Measurements from ENCODE around the gene RTTN. TPM values are rescaled to one million over a fixed set of nuclear protein-coding genes. Genes with fewer than 3 reads are reported as not detected.

Gene RTTN
- total and polyA plus RNA-seq, 9 of the 15 experiments (the other 6 are each of a cell fraction or from before 2014, with no cell fraction given): 3.1 to 18.3 (median 10.6) TPM

DNA sequence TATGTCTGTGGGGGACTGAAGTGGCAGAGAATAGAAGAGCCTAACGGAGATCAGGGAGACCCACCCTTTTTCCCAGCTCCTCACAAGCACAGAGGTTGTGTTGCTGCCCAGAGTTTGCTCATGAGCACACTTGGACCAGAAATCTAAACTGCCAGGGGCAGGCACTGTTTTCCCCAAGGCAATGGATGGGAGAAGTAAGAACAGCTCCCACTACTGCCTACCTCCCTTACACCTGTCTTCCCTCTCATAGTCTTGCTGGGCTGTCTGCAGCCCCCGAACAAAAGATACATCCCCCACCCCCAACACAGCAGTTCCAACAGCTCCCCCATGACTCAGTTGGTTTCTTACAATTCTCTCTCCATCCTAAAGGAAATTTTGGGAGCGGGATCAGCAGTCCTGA is 209.7 kb downstream of the RTTN start:
- H3K9ac ChIP-seq (ENCODE audit: insufficient read depth in 1 of 2, low read depth in 2 of 2, low read length in 2 of 2): no peak overlapping the region
- H3K9me3 ChIP-seq (replicated peaks; ENCODE audit: control insufficient read depth, insufficient read depth, low read depth, low read length): no peaks in the 10 kb centered on the region
- H2AFZ ChIP-seq (ENCODE audit: low read depth, low read length): no peak overlapping the region
- BruUV-seq (replicated peaks): no TSS peak
- in situ Hi-C loops (cut with MboI) (no loop called here), intact Hi-C loops (cut with micrococcal nuclease) (no loop called here)
- H3K4me2 ChIP-seq (ENCODE audit: insufficient read depth, low read length): no peak overlapping the region
- ChIA-PET CTCF (ENCODE audit: low intra/inter-chr PET ratio) (no interaction called here), POLR2A (no interaction called here)
- H3K79me2 ChIP-seq (ENCODE audit: control insufficient read depth, insufficient read depth, low read length): no peaks in the 10 kb centered on the region
- no peaks in the 10 kb centered on the region for H3K4me1 ChIP-seq (replicated peaks in 1 of 2; ENCODE audit: control insufficient read depth in 2 of 2, insufficient read depth in 2 of 2, low read length in 2 of 2)
- no peaks in the 10 kb centered on the region for H3K27me3 ChIP-seq (ENCODE audit: control insufficient read depth in 2 of 2, insufficient read depth in 2 of 2, low read length in 2 of 2)
- H3K27ac ChIP-seq (ENCODE audit: extremely low read depth, low read depth, low read length): no peak overlapping the region
- ATAC-seq: no peak
- H4K20me1 ChIP-seq (replicated peaks; ENCODE audit: control insufficient read depth, insufficient read depth, low read length): no peaks in the 10 kb centered on the region
- 87% methylated on average over 3 of the region's 3 CpGs for WGBS (ENCODE audit: insufficient coverage, low coverage, missing lambda C conversion rate)
- no peaks in the 10 kb centered on the region for H3K36me3 ChIP-seq (ENCODE audit: control insufficient read depth, insufficient read depth, low read length)
- no peak overlapping the region for H3K4me3 ChIP-seq
- DNase-seq (ENCODE audit: extremely low read depth in 1 of 4, low spot score in 3 of 4): no peak
- FAIRE-seq: no peak
- H3K9me1 ChIP-seq (ENCODE audit: control insufficient read depth, insufficient read depth, low read length): no peaks in the 10 kb centered on the region
- no peak for TF ChIP-seq NR1H2 (CRISPR knock-in tag; IDR thresholded peaks at IDR 0.05)
- TF ChIP-seq U2AF2 (optimal IDR thresholded peaks at IDR 0.05; ENCODE audit: low read depth, low read length): no peak
- no peak for TF ChIP-seq TFAP4 (CRISPR knock-in tag; IDR thresholded peaks at IDR 0.05; ENCODE audit: borderline replicate concordance)
- no peak for TF ChIP-seq CAMTA2 (CRISPR knock-in tag; conservative IDR thresholded peaks at IDR 0.05)
- no peak for TF ChIP-seq RHOXF2B (CRISPR knock-in tag; conservative IDR thresholded peaks at IDR 0.05)
- TF ChIP-seq ZBTB49 (CRISPR knock-in tag; IDR thresholded peaks at IDR 0.05; ENCODE audit: borderline replicate concordance): no peak
- TF ChIP-seq, protein P1, sequence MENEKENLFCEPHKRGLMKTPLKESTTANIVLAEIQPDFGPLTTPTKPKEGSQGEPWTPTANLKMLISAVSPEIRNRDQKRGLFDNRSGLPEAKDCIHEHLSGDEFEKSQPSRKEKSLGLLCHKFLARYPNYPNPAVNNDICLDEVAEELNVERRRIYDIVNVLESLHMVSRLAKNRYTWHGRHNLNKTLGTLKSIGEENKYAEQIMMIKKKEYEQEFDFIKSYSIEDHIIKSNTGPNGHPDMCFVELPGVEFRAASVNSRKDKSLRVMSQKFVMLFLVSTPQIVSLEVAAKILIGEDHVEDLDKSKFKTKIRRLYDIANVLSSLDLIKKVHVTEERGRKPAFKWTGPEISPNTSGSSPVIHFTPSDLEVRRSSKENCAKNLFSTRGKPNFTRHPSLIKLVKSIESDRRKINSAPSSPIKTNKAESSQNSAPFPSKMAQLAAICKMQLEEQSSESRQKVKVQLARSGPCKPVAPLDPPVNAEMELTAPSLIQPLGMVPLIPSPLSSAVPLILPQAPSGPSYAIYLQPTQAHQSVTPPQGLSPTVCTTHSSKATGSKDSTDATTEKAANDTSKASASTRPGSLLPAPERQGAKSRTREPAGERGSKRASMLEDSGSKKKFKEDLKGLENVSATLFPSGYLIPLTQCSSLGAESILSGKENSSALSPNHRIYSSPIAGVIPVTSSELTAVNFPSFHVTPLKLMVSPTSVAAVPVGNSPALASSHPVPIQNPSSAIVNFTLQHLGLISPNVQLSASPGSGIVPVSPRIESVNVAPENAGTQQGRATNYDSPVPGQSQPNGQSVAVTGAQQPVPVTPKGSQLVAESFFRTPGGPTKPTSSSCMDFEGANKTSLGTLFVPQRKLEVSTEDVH (IDR thresholded peaks at IDR 0.05; ENCODE audit: low read depth, partially characterized antibody): no peak
- TF ChIP-seq SP1 (CRISPR knock-in tag; IDR thresholded peaks at IDR 0.05): no peak
- TF ChIP-seq STAT5B (CRISPR knock-in tag; IDR thresholded peaks at IDR 0.05): no peak
- no peak for TF ChIP-seq ZNF3 (CRISPR knock-in tag; IDR thresholded peaks at IDR 0.05)
- TF ChIP-seq, protein P2, sequence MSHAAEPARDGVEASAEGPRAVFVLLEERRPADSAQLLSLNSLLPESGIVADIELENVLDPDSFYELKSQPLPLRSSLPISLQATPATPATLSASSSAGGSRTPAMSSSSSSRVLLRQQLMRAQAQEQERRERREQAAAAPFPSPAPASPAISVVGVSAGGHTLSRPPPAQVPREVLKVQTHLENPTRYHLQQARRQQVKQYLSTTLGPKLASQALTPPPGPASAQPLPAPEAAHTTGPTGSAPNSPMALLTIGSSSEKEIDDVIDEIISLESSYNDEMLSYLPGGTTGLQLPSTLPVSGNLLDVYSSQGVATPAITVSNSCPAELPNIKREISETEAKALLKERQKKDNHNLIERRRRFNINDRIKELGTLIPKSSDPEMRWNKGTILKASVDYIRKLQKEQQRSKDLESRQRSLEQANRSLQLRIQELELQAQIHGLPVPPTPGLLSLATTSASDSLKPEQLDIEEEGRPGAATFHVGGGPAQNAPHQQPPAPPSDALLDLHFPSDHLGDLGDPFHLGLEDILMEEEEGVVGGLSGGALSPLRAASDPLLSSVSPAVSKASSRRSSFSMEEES (CRISPR knock-in tag; IDR thresholded peaks at IDR 0.05): no peak
- TF ChIP-seq, protein P3, sequence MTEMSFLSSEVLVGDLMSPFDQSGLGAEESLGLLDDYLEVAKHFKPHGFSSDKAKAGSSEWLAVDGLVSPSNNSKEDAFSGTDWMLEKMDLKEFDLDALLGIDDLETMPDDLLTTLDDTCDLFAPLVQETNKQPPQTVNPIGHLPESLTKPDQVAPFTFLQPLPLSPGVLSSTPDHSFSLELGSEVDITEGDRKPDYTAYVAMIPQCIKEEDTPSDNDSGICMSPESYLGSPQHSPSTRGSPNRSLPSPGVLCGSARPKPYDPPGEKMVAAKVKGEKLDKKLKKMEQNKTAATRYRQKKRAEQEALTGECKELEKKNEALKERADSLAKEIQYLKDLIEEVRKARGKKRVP (CRISPR knock-in tag; IDR thresholded peaks at IDR 0.05): no peak
- no peak for TF ChIP-seq MCM2 (IDR thresholded peaks at IDR 0.05; ENCODE audit: low read depth)
- TF ChIP-seq CBX5 (IDR thresholded peaks at IDR 0.05; ENCODE audit: borderline replicate concordance, low read depth): no peak
- no peak for TF ChIP-seq HMG20B (CRISPR knock-in tag; IDR thresholded peaks at IDR 0.05)
